A549 (cell line): ENCODE data around the gene REC114. TPM values are rescaled to one million over a fixed set of nuclear protein-coding genes. Genes with fewer than 3 reads are reported as not detected.

Experiments
- ATAC-seq, 2 experiments: fragments of 200-7000 bp in 1 of 2; fragments of >200 bp in 1 of 2; cut with Nextera tagmentation in 1 of 2; cut with Tn5 transposase in 1 of 2; 3 replicates each; pipeline versions ENCODE4 v1.8.0 to v1.9.1; 2018 to 2020; ENCODE audit warnings: mild to moderate bottlenecking in 1 of 2, moderate library complexity in 1 of 2
- CTCF ChIA-PET: fragments of 300-600 bp; sonication (Branson Sonifier 250); formaldehyde crosslinking; extraction: SDS; loops from one replicate; lab custom pipeline; 2021; ENCODE audit warnings: antibody characterized with exemption, inconsistent platforms; lab: Yijun Ruan, JAX
- POLR2A ChIA-PET: fragments of 350-600 bp; formaldehyde crosslinking; extraction: SDS; loops from one replicate; lab custom pipeline; 2021; ENCODE audit warnings: antibody characterized with exemption, inconsistent platforms; lab: Yijun Ruan, JAX
- DNase-seq, 2 experiments: peaks; one replicate each; pipeline versions ENCODE4 v3.0.0 to v3.0.0-alpha.2; 2011 to 2016; ENCODE audit warnings: low read depth in 1 of 2, low spot score in 1 of 2
- FAIRE-seq: peaks from 2 replicates; lab custom pipeline; 2011; peaks lifted over from hg19 to GRCh38; lab: Jason Lieb, UNC
- H3K27ac ChIP-seq, 2 experiments: fragments of >200 bp; sonication (Bioruptor Twin); formaldehyde crosslinking; 3 replicates each; pipeline ENCODE4 v1.5.1; 2016 to 2017
- H3K4me1 ChIP-seq: fragments of >200 bp; sonication (Bioruptor Twin); formaldehyde crosslinking; 3 replicates; pipeline ENCODE4 v1.6.1; 2016
- H3K4me2 ChIP-seq: fragments of >200 bp; sonication (Bioruptor Twin); formaldehyde crosslinking; 3 replicates; pipeline ENCODE4 v1.6.1; 2016
- H3K4me3 ChIP-seq: fragments of >200 bp; sonication (Bioruptor Twin); formaldehyde crosslinking; 3 replicates; pipeline ENCODE4 v1.5.1; 2016
- H3K9me3 ChIP-seq: fragments of >200 bp; sonication (Bioruptor Twin); formaldehyde crosslinking; 3 replicates; pipeline ENCODE4 v1.6.1; 2016
- BHLHE40 ChIP-seq: IDR thresholded peaks from 2 replicates; pipeline ENCODE4 v1.6.1; 2012; ENCODE audit warnings: low read depth, low read length, inconsistent platforms
- CBX2 ChIP-seq: fragments of 200-600 bp; sonication (generic); IDR thresholded peaks from 2 replicates; pipeline ENCODE4 v1.6.1; 2016; ENCODE audit warnings: low read depth, mild to moderate bottlenecking, borderline replicate concordance
- EHF ChIP-seq: fragments of 250-450 bp; sonication (Bioruptor Pico); IDR thresholded peaks from 2 replicates; pipeline ENCODE4 v1.5.0; 2020; ENCODE audit warnings: mild to moderate bottlenecking
- FOSB ChIP-seq: fragments of 250-450 bp; sonication (Bioruptor Pico); IDR thresholded peaks from 2 replicates; pipeline ENCODE4 v1.5.0; 2020; ENCODE audit warnings: mild to moderate bottlenecking, moderate library complexity
- FOSL2 ChIP-seq, 2 experiments: fragments of 450-650 bp in 1 of 2; fragments of >200 bp in 1 of 2; sonication (Bioruptor Twin) in 1 of 2; formaldehyde crosslinking; IDR thresholded peaks; 2 replicates each; pipeline versions ENCODE4 v1.5.0 to v1.6.1; 2016 to 2020; ENCODE audit warnings: mild to moderate bottlenecking in 1 of 2, moderate library complexity in 1 of 2
- HMGXB4 ChIP-seq: fragments of 250-450 bp; sonication (Bioruptor Pico); IDR thresholded peaks from 2 replicates; pipeline ENCODE4 v1.5.0; 2021; ENCODE audit warnings: mild to moderate bottlenecking, moderate library complexity, borderline replicate concordance
- HOXB13 ChIP-seq: fragments of 250-450 bp; sonication (Bioruptor Pico); IDR thresholded peaks from 2 replicates; pipeline ENCODE4 v1.5.0; 2020; ENCODE audit warnings: low read depth, mild to moderate bottlenecking, moderate library complexity
- HOXB5 ChIP-seq: fragments of 250-450 bp; sonication (Bioruptor Pico); IDR thresholded peaks from 2 replicates; pipeline ENCODE4 v1.5.0; 2020; ENCODE audit warnings: mild to moderate bottlenecking, moderate library complexity
- JUN ChIP-seq, 2 experiments: fragments of >200 bp; sonication (Bioruptor Twin); formaldehyde crosslinking; IDR thresholded peaks; 2 replicates in 1 of 2; 3 replicates in 1 of 2; pipeline ENCODE4 v1.6.1; 2016 to 2017
- JUNB ChIP-seq: fragments of >200 bp; sonication (Bioruptor Twin); formaldehyde crosslinking; IDR thresholded peaks from 2 replicates; pipeline ENCODE4 v1.6.1; 2016
- MAFK ChIP-seq: fragments of 450-650 bp; IDR thresholded peaks from 2 replicates; pipeline ENCODE4 v1.6.1; 2014; ENCODE audit not compliant: partially characterized antibody
- NFE2L2 ChIP-seq: fragments of 150-350 bp; conservative IDR thresholded peaks from 2 replicates; pipeline ENCODE4 v1.6.1; 2014; ENCODE audit warnings: low read length
- NR3C1 ChIP-seq: fragments of >200 bp; sonication (Bioruptor Twin); formaldehyde crosslinking; IDR thresholded peaks from 3 replicates; pipeline ENCODE4 v1.6.1; 2017
- POLR2A ChIP-seq: IDR thresholded peaks from 2 replicates; pipeline ENCODE4 v1.6.1; 2012; ENCODE audit warnings: mild to moderate bottlenecking, low read length
- POLR2AphosphoS2 ChIP-seq: conservative IDR thresholded peaks from 2 replicates; pipeline ENCODE4 v1.6.1; 2012; ENCODE audit warnings: low read length, improper control_type of control experiment, inconsistent platforms
- RCOR1 ChIP-seq: fragments of 150-350 bp; IDR thresholded peaks from 2 replicates; pipeline ENCODE4 v1.6.1; 2014; ENCODE audit warnings: antibody characterized with exemption, low read length, low read depth
- ZFP36 ChIP-seq: fragments of 450-650 bp; IDR thresholded peaks from 2 replicates; pipeline ENCODE4 v1.6.1; 2014; ENCODE audit warnings: borderline replicate concordance; ENCODE audit not compliant: partially characterized antibody
- WGBS: methylation state at CpG from one replicate; pipeline ENCODE4 v1.1.6; 2017; ENCODE audit errors: missing lambda C conversion rate; 5-methylcytosine and 5-hydroxymethylcytosine counted together
- polyA plus RNA-seq, 4 experiments: library from polyadenylated mRNA; depleted of rRNA in 3 of 4; stranded (reverse); fragments of >200 nt; fragmentation: RNase III in 1 of 4; extraction: RNeasy Plus Mini Kit Qiagen cat#74134 plus additional on column Dnase treatment in 1 of 4; gene quantifications; 2 replicates in 3 of 4; 3 replicates in 1 of 4; pipeline ENCODE4 v1.2.3, GENCODE V29; 2011 to 2017
- TF ChIP-seq, protein P1 (sequence below): fragments of 250-450 bp; sonication (Bioruptor Pico); IDR thresholded peaks from 2 replicates; pipeline ENCODE4 v1.5.0; 2020; ENCODE audit warnings: low read depth, mild to moderate bottlenecking, moderate library complexity

The REC114 gene
- polyA plus RNA-seq, 2 of the 4 experiments (the other 2 are of a cell fraction), result not detected

GRCh38 chr15:73436613-73437012, 6.4 kb upstream of the REC114 start:
- no peak for TF ChIP-seq RCOR1
- no peak for TF ChIP-seq NFE2L2
- TF ChIP-seq NR3C1, result no peak
- TF ChIP-seq, protein P1, sequence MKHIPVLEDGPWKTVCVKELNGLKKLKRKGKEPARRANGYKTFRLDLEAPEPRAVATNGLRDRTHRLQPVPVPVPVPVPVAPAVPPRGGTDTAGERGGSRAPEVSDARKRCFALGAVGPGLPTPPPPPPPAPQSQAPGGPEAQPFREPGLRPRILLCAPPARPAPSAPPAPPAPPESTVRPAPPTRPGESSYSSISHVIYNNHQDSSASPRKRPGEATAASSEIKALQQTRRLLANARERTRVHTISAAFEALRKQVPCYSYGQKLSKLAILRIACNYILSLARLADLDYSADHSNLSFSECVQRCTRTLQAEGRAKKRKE (CRISPR knock-in tag), result no peak
- no peak for TF ChIP-seq BHLHE40
- TF ChIP-seq FOSL2 (IDR thresholded peaks at IDR 0.05), result no peak
- TF ChIP-seq FOSL2 (CRISPR knock-in tag; IDR thresholded peaks at IDR 0.05), result no peak
- CTCF ChIA-PET, result no interaction called here
- WGBS, result 49% methylated on average over 2 of the region's 2 CpGs
- DNase-seq, result no peak
- H3K27ac ChIP-seq, result no peak overlapping the region
- no peaks in the 10 kb centered on the region for H3K9me3 ChIP-seq
- no peaks in the 10 kb centered on the region for H3K4me1 ChIP-seq
- H3K4me2 ChIP-seq, result no peak overlapping the region
- no peak for ATAC-seq
- no peak for FAIRE-seq
- no peak overlapping the region for H3K4me3 ChIP-seq
- POLR2A ChIA-PET, result no interaction called here

- peak; percentile 26 to 37; a peak in 2 of 6 replicates for ATAC-seq
- POLR2A ChIA-PET, result no interaction called here
- TF ChIP-seq POLR2AphosphoS2 (no peak), JUNB (no peak), HOXB5 (CRISPR knock-in tag) (no peak)
- TF ChIP-seq, all 56 proteins: peak for 0
- CTCF ChIA-PET, result no interaction called here
- Histone ChIP-seq H3K4me1 (no peaks in the 10 kb centered on the region), H3K27ac (no peak overlapping the region), H3K9me3 (no peaks in the 10 kb centered on the region), H3K4me3 (no peak overlapping the region), H3K4me2 (no peak overlapping the region)
- WGBS, result 43% methylated on average over 4 of the region's 4 CpGs
- no peak for FAIRE-seq
- DNase-seq, result no peak
Measured at GRCh38 chr15:73437543-73438109, 5.3 kb upstream of the REC114 start.

DNA sequence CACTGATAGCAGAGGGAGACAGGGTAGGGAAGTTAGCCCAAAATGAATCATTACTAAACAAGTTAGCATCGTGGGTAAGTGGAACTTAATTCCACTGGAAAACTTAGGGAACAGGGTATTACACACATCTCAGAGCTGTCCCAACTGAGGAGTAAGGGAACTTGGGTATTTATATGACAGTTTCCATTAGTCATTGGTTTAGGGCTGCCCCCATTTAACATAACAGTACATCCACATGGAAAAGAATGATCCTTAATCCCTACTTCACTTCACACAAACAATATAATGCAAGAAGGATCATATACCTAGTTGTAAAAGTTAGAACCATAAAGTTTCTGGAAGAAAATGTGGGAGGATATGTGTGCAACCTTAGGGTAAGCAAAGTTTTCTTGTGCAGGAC, 4.3 kb upstream of the REC114 start:
- H3K4me3 ChIP-seq, result no peak overlapping the region
- no peak overlapping the region for H3K27ac ChIP-seq
- ChIA-PET POLR2A (no interaction called here), CTCF (interaction anchor here (0.7 kb wide), 1 partner anchor 20 kb away, joined by 5 read pairs; no protein-coding TSS in a partner anchor)
- TF ChIP-seq MAFK, result no peak
- no peak for TF ChIP-seq POLR2AphosphoS2
- TF ChIP-seq, protein P1 (CRISPR knock-in tag), result no peak
- no peak for TF ChIP-seq ZFP36
- no peak for TF ChIP-seq EHF (CRISPR knock-in tag)
- TF ChIP-seq POLR2A, result no peak
- TF ChIP-seq HMGXB4 (CRISPR knock-in tag), result no peak
- no peak for TF ChIP-seq HOXB13 (CRISPR knock-in tag)
- no peak for TF ChIP-seq JUN (IDR thresholded peaks at IDR 0.05)
- no peak for TF ChIP-seq NR3C1
- TF ChIP-seq CBX2, result no peak
- TF ChIP-seq FOSB (CRISPR knock-in tag), result no peak
- H3K4me1 ChIP-seq, result no peaks in the 10 kb centered on the region
- H3K4me2 ChIP-seq, result no peak overlapping the region
- no peak for ATAC-seq
- H3K9me3 ChIP-seq, result no peaks in the 10 kb centered on the region
- no peak for DNase-seq
- 6% methylated on average over 1 of the region's 1 CpG for WGBS
- no peak for FAIRE-seq
